ENCODE data around the gene C11orf65.
"Not testable (repeated sequence)": the region's sequence is repeated elsewhere in the genome, so short reads cannot be mapped to it uniquely, and the experiment has no call there.

The C11orf65 gene

GRCh38 chr11:108453207-108453835, 14.0 kb downstream of the C11orf65 start:
- Histone ChIP-seq H3K9me3 (ENCODE audit: severe bottlenecking) (peaks cover 7% of the 10 kb centered on the region), H3K27me3 (ENCODE audit: insufficient read depth, poor library complexity, severe bottlenecking) (no peaks in the 10 kb centered on the region), H3K4me1 (ENCODE audit: insufficient read depth, poor library complexity, severe bottlenecking) (no peaks in the 10 kb centered on the region), H3K4me3 (ENCODE audit: severe bottlenecking) (no peak overlapping the region), H3K27ac (ENCODE audit: poor library complexity, severe bottlenecking) (no peak overlapping the region), H3K36me3 (ENCODE audit: low read depth) (no peaks in the 10 kb centered on the region)
- no peak for ATAC-seq (ENCODE audit: low read depth)
- DNase-seq (ENCODE audit: low spot score) = no peak
- TF ChIP-seq CTCF (IDR thresholded peaks at IDR 0.05; ENCODE audit: poor library complexity, severe bottlenecking) = no peak

- not testable (repeated sequence) for H3K4me1 ChIP-seq (ENCODE audit: insufficient read depth, poor library complexity, severe bottlenecking); H3K4me3 ChIP-seq (ENCODE audit: severe bottlenecking); ATAC-seq (ENCODE audit: low read depth); H3K9me3 ChIP-seq (ENCODE audit: severe bottlenecking); H3K27ac ChIP-seq (ENCODE audit: poor library complexity, severe bottlenecking); H3K27me3 ChIP-seq (ENCODE audit: insufficient read depth, poor library complexity, severe bottlenecking); H3K36me3 ChIP-seq (ENCODE audit: low read depth); DNase-seq (ENCODE audit: low spot score)
These were observed 25.9 kb downstream of the C11orf65 start for GRCh38 chr11:108441445-108441844.

GRCh38 chr11:108436594-108436993, 30.7 kb downstream of the C11orf65 start:
- Histone ChIP-seq H3K9me3 (ENCODE audit: severe bottlenecking) (peaks cover 2% of the 10 kb centered on the region), H3K4me3 (ENCODE audit: severe bottlenecking) (no peak overlapping the region), H3K36me3 (ENCODE audit: low read depth) (no peaks in the 10 kb centered on the region), H3K4me1 (ENCODE audit: insufficient read depth, poor library complexity, severe bottlenecking) (no peaks in the 10 kb centered on the region), H3K27me3 (ENCODE audit: insufficient read depth, poor library complexity, severe bottlenecking) (no peaks in the 10 kb centered on the region), H3K27ac (ENCODE audit: poor library complexity, severe bottlenecking) (no peak overlapping the region)
- ATAC-seq (ENCODE audit: low read depth) (no peak), DNase-seq (ENCODE audit: low spot score) (no peak)
- TF ChIP-seq CTCF (IDR thresholded peaks at IDR 0.05; ENCODE audit: poor library complexity, severe bottlenecking) = no peak

- no peaks in the 10 kb centered on the region for H3K27me3 ChIP-seq (ENCODE audit: insufficient read depth, poor library complexity, severe bottlenecking)
- no peak overlapping the region for H3K27ac ChIP-seq (ENCODE audit: poor library complexity, severe bottlenecking)
These were observed 32.3 kb downstream of the C11orf65 start for GRCh38 chr11:108435066-108435465.

GRCh38 chr11:108432783-108433182, 34.5 kb downstream of the C11orf65 start:
- H3K27me3 ChIP-seq (ENCODE audit: insufficient read depth, poor library complexity, severe bottlenecking) = no peaks in the 10 kb centered on the region
- H3K9me3 ChIP-seq (ENCODE audit: severe bottlenecking) = no peaks in the 10 kb centered on the region
- H3K4me3 ChIP-seq (ENCODE audit: severe bottlenecking) = no peak overlapping the region
- TF ChIP-seq CTCF (IDR thresholded peaks at IDR 0.05; ENCODE audit: poor library complexity, severe bottlenecking) = no peak
- H3K36me3 ChIP-seq (ENCODE audit: low read depth) = no peaks in the 10 kb centered on the region
- ATAC-seq (ENCODE audit: low read depth) (no peak), DNase-seq (ENCODE audit: low spot score) (no peak)
- no peaks in the 10 kb centered on the region for H3K4me1 ChIP-seq (ENCODE audit: insufficient read depth, poor library complexity, severe bottlenecking)
- no peak overlapping the region for H3K27ac ChIP-seq (ENCODE audit: poor library complexity, severe bottlenecking)

More at GRCh38 chr11:108435066-108435465, 32.3 kb downstream of the C11orf65 start:
- Histone ChIP-seq H3K9me3 (ENCODE audit: severe bottlenecking) (no peaks in the 10 kb centered on the region), H3K4me1 (ENCODE audit: insufficient read depth, poor library complexity, severe bottlenecking) (no peaks in the 10 kb centered on the region), H3K4me3 (ENCODE audit: severe bottlenecking) (no peak overlapping the region), H3K36me3 (ENCODE audit: low read depth) (no peaks in the 10 kb centered on the region)
- DNase-seq (ENCODE audit: low spot score) = no peak
- ATAC-seq (ENCODE audit: low read depth) = no peak
- TF ChIP-seq CTCF (IDR thresholded peaks at IDR 0.05; ENCODE audit: poor library complexity, severe bottlenecking) = no peak

Data from RWPE2 (cell line).